ENCODE data around the gene PRLH. TPM values are rescaled to one million over a fixed set of nuclear protein-coding genes. Genes with fewer than 3 reads are reported as not detected.

Gene PRLH
- total and polyA plus RNA-seq, 2 of the 13 experiments (the other 11 are each of a cell fraction or from before 2014, with no cell fraction given), result not detected

DNA sequence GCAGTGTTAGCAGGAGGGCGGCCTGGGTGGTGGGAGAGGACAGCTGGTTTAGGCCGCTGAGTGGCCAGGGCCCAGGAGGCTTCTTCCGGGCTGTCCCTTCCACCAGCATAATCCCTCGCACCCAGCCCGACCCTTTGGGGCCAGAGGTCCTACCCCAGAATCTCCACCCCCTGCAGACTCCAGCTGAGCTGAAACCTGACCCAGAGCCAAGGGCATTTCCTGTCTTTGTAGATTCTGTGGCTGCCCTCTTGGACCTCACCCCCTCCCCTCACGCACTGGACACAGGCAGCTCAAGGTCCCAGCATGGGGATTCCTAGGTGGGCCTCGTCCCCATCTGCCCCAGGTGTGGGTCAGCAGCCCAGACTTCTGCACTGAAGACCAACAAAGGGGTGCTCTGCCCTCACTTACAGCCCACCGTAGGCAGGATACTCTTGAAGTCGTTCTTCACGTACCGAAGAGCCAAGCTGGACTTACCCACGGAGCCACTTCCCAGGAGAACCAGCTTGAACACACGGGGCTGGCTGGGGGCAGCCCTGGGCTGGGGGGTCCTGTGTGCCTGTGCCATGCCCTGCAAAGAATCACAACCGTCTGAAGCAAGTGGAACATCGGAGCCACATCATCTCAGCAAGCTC is 19.3 kb downstream of the PRLH start (continued):
- TF ChIP-seq RBM39 (IDR thresholded peaks at IDR 0.05; ENCODE audit: low read depth, low read length, poor library complexity, severe bottlenecking), result no peak
- TF ChIP-seq, protein P1, sequence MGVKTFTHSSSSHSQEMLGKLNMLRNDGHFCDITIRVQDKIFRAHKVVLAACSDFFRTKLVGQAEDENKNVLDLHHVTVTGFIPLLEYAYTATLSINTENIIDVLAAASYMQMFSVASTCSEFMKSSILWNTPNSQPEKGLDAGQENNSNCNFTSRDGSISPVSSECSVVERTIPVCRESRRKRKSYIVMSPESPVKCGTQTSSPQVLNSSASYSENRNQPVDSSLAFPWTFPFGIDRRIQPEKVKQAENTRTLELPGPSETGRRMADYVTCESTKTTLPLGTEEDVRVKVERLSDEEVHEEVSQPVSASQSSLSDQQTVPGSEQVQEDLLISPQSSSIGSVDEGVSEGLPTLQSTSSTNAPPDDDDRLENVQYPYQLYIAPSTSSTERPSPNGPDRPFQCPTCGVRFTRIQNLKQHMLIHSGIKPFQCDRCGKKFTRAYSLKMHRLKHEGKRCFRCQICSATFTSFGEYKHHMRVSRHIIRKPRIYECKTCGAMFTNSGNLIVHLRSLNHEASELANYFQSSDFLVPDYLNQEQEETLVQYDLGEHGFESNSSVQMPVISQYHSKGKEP (CRISPR knock-in tag; IDR thresholded peaks at IDR 0.05), result no peak
- peak; percentile 75 for TF ChIP-seq KAT8 (CRISPR knock-in tag; IDR thresholded peaks at IDR 0.05)
- TF ChIP-seq, protein P2, sequence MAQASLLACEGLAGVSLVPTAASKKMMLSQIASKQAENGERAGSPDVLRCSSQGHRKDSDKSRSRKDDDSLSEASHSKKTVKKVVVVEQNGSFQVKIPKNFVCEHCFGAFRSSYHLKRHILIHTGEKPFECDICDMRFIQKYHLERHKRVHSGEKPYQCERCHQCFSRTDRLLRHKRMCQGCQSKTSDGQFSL (CRISPR knock-in tag; IDR thresholded peaks at IDR 0.05), result peak; percentile 66; the same call in 1 of the 2 replicates
- TF ChIP-seq, protein P3, sequence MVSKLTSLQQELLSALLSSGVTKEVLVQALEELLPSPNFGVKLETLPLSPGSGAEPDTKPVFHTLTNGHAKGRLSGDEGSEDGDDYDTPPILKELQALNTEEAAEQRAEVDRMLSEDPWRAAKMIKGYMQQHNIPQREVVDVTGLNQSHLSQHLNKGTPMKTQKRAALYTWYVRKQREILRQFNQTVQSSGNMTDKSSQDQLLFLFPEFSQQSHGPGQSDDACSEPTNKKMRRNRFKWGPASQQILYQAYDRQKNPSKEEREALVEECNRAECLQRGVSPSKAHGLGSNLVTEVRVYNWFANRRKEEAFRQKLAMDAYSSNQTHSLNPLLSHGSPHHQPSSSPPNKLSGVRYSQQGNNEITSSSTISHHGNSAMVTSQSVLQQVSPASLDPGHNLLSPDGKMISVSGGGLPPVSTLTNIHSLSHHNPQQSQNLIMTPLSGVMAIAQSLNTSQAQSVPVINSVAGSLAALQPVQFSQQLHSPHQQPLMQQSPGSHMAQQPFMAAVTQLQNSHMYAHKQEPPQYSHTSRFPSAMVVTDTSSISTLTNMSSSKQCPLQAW (CRISPR knock-in tag; IDR thresholded peaks at IDR 0.05), result peak; percentile 97
- peak; percentile 99 for TF ChIP-seq SP5 (CRISPR knock-in tag; IDR thresholded peaks at IDR 0.05; ENCODE audit: borderline replicate concordance, low read depth)
- TF ChIP-seq, protein P4, sequence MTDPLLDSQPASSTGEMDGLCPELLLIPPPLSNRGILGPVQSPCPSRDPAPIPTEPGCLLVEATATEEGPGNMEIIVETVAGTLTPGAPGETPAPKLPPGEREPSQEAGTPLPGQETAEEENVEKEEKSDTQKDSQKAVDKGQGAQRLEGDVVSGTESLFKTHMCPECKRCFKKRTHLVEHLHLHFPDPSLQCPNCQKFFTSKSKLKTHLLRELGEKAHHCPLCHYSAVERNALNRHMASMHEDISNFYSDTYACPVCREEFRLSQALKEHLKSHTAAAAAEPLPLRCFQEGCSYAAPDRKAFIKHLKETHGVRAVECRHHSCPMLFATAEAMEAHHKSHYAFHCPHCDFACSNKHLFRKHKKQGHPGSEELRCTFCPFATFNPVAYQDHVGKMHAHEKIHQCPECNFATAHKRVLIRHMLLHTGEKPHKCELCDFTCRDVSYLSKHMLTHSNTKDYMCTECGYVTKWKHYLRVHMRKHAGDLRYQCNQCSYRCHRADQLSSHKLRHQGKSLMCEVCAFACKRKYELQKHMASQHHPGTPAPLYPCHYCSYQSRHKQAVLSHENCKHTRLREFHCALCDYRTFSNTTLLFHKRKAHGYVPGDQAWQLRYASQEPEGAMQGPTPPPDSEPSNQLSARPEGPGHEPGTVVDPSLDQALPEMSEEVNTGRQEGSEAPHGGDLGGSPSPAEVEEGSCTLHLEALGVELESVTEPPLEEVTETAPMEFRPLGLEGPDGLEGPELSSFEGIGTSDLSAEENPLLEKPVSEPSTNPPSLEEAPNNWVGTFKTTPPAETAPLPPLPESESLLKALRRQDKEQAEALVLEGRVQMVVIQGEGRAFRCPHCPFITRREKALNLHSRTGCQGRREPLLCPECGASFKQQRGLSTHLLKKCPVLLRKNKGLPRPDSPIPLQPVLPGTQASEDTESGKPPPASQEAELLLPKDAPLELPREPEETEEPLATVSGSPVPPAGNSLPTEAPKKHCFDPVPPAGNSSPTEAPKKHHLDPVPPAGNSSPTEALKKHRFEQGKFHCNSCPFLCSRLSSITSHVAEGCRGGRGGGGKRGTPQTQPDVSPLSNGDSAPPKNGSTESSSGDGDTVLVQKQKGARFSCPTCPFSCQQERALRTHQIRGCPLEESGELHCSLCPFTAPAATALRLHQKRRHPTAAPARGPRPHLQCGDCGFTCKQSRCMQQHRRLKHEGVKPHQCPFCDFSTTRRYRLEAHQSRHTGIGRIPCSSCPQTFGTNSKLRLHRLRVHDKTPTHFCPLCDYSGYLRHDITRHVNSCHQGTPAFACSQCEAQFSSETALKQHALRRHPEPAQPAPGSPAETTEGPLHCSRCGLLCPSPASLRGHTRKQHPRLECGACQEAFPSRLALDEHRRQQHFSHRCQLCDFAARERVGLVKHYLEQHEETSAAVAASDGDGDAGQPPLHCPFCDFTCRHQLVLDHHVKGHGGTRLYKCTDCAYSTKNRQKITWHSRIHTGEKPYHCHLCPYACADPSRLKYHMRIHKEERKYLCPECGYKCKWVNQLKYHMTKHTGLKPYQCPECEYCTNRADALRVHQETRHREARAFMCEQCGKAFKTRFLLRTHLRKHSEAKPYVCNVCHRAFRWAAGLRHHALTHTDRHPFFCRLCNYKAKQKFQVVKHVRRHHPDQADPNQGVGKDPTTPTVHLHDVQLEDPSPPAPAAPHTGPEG (CRISPR knock-in tag; IDR thresholded peaks at IDR 0.05), result 0 out of 2 replicates have a peak, but pooled peaks have one; percentile 39
- TF ChIP-seq NR1H2 (CRISPR knock-in tag; IDR thresholded peaks at IDR 0.05; ENCODE audit: borderline replicate concordance, low read depth), result peak; percentile 54; the same call in 1 of the 2 replicates
- TF ChIP-seq GATA4 (IDR thresholded peaks at IDR 0.05; ENCODE audit: borderline replicate concordance, low read depth), result peak; percentile 77; the same call in 1 of the 2 replicates
- TF ChIP-seq, protein P5, sequence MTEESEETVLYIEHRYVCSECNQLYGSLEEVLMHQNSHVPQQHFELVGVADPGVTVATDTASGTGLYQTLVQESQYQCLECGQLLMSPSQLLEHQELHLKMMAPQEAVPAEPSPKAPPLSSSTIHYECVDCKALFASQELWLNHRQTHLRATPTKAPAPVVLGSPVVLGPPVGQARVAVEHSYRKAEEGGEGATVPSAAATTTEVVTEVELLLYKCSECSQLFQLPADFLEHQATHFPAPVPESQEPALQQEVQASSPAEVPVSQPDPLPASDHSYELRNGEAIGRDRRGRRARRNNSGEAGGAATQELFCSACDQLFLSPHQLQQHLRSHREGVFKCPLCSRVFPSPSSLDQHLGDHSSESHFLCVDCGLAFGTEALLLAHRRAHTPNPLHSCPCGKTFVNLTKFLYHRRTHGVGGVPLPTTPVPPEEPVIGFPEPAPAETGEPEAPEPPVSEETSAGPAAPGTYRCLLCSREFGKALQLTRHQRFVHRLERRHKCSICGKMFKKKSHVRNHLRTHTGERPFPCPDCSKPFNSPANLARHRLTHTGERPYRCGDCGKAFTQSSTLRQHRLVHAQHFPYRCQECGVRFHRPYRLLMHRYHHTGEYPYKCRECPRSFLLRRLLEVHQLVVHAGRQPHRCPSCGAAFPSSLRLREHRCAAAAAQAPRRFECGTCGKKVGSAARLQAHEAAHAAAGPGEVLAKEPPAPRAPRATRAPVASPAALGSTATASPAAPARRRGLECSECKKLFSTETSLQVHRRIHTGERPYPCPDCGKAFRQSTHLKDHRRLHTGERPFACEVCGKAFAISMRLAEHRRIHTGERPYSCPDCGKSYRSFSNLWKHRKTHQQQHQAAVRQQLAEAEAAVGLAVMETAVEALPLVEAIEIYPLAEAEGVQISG (CRISPR knock-in tag; IDR thresholded peaks at IDR 0.05), result peak; percentile 89
- 0 out of 2 replicates have a peak, but pooled peaks have one; percentile 27 for TF ChIP-seq ZNF776 (CRISPR knock-in tag; IDR thresholded peaks at IDR 0.05)
- peak; percentile 30; the same call in 1 of the 2 replicates for TF ChIP-seq STAG1 (CRISPR knock-in tag; IDR thresholded peaks at IDR 0.05)
- TF ChIP-seq ZNF264 (CRISPR knock-in tag; IDR thresholded peaks at IDR 0.05), result peak; percentile 82; the same call in 1 of the 2 replicates
- no peak for TF ChIP-seq ZNF558 (CRISPR knock-in tag; IDR thresholded peaks at IDR 0.05; ENCODE audit: borderline replicate concordance)
